GM12891 (cell line): ENCODE results near the gene FKTN.

ENCODE experiments used
- POLR2A ChIP-seq: IDR thresholded peaks from 2 replicates; pipeline ENCODE4 v1.6.1; 2011; ENCODE audit warnings: low read depth, low read length, control low read depth
- POLR2AphosphoS5 ChIP-seq: IDR thresholded peaks from 2 replicates; pipeline ENCODE4 v1.6.1; 2011; ENCODE audit warnings: low read depth, low read length, control low read depth
- SPI1 ChIP-seq: IDR thresholded peaks from 2 replicates; pipeline ENCODE4 v1.6.1; 2011; ENCODE audit warnings: low read depth, low read length, control low read depth
- TAF1 ChIP-seq: IDR thresholded peaks from 2 replicates; pipeline ENCODE4 v1.6.1; 2011; ENCODE audit warnings: low read depth, low read length, control low read depth

- TF ChIP-seq POLR2A (no peak), POLR2AphosphoS5 (no peak), TAF1 (no peak), SPI1 (peak; percentile 88)
Observed at GRCh38 chr9:105662184-105663104, 104.5 kb downstream of the FKTN start, which contains the start of gene TAL2.
